IPS-18a (cell line): ENCODE measurements around the gene ANKRD31.
"Not testable (repeated sequence)": the region's sequence is repeated elsewhere in the genome, so short reads cannot be mapped to it uniquely, and the experiment has no call there.

Experiments
- H3K27ac ChIP-seq: one replicate; pipeline ENCODE4 v1.5.1; 2013; ENCODE audit warnings: low read length
- H3K27me3 ChIP-seq: one replicate; pipeline ENCODE4 v1.6.1; 2013; ENCODE audit warnings: mild to moderate bottlenecking, low read length; ENCODE audit not compliant: control insufficient read depth, insufficient read depth
- H3K36me3 ChIP-seq: one replicate; pipeline ENCODE4 v1.6.1; 2013; ENCODE audit warnings: low read depth, low read length; ENCODE audit not compliant: control insufficient read depth
- H3K4me1 ChIP-seq: one replicate; pipeline ENCODE4 v1.6.1; 2013; ENCODE audit warnings: low read depth, low read length; ENCODE audit not compliant: control insufficient read depth
- H3K4me3 ChIP-seq: one replicate; pipeline ENCODE4 v1.5.1; 2013; ENCODE audit warnings: low read length
- H3K9ac ChIP-seq: one replicate; pipeline ENCODE4 v1.6.1; 2013; ENCODE audit warnings: mild to moderate bottlenecking, low read length, moderate library complexity
- H3K9me3 ChIP-seq: one replicate; pipeline ENCODE4 v1.6.1; 2013; ENCODE audit warnings: low read depth, low read length; ENCODE audit not compliant: control insufficient read depth

The ANKRD31 gene

GRCh38 chr5:75236322-75237316 is at the start of gene ANKRD31:
ANKRD31 (minus strand) TSS chr5:75236878; CDS start chr5:75236686, 192 bp downstream.
- Histone ChIP-seq H3K9me3 (no peaks in the 10 kb centered on the region), H3K4me3 (peak within 1 kb of the TSS; percentile 71), H3K9ac (peak within 1 kb of the TSS; percentile 33), H3K27ac (no peak within 1 kb of the TSS), H3K27me3 (no peaks in the 10 kb centered on the region), H3K4me1 (peaks cover 18% of the 10 kb centered on the region), H3K36me3 (no peaks in the 10 kb centered on the region)

GRCh38 chr5:75286211-75286773 is 49.6 kb upstream of the ANKRD31 start:
- H3K27me3 ChIP-seq = no peaks in the 10 kb centered on the region
- H3K4me3 ChIP-seq = no peak overlapping the region
- no peak overlapping the region for H3K9ac ChIP-seq
- H3K9me3 ChIP-seq = no peaks in the 10 kb centered on the region
- H3K27ac ChIP-seq = no peak overlapping the region
- no peaks in the 10 kb centered on the region for H3K36me3 ChIP-seq
- H3K4me1 ChIP-seq = no peaks in the 10 kb centered on the region

- Histone ChIP-seq H3K27ac (no peak overlapping the region), H3K27me3 (no peaks in the 10 kb centered on the region), H3K36me3 (no peaks in the 10 kb centered on the region), H3K4me1 (no peaks in the 10 kb centered on the region), H3K9ac (no peak overlapping the region), H3K9me3 (no peaks in the 10 kb centered on the region), H3K4me3 (no peak overlapping the region)
Measured at GRCh38 chr5:75282581-75282980, 45.9 kb upstream of the ANKRD31 start.

- peaks cover under 1% of the 10 kb centered on the region for H3K4me1 ChIP-seq
- H3K36me3 ChIP-seq = no peaks in the 10 kb centered on the region
- H3K9ac ChIP-seq = no peak overlapping the region
- H3K27me3 ChIP-seq = no peaks in the 10 kb centered on the region
- no peak overlapping the region for H3K4me3 ChIP-seq
- no peak overlapping the region for H3K27ac ChIP-seq
- H3K9me3 ChIP-seq = no peaks in the 10 kb centered on the region
Measured at GRCh38 chr5:75281716-75282465, 45.2 kb upstream of the ANKRD31 start.

GRCh38 chr5:75279321-75279720 is 42.6 kb upstream of the ANKRD31 start:
- Histone ChIP-seq H3K36me3 (no peaks in the 10 kb centered on the region), H3K9me3 (no peaks in the 10 kb centered on the region), H3K9ac (no peak overlapping the region), H3K27ac (no peak overlapping the region), H3K4me3 (no peak overlapping the region), H3K4me1 (peaks cover 21% of the 10 kb centered on the region), H3K27me3 (no peaks in the 10 kb centered on the region)

- Histone ChIP-seq H3K9ac (no peak overlapping the region), H3K4me3 (no peak overlapping the region), H3K4me1 (peaks cover 21% of the 10 kb centered on the region), H3K36me3 (no peaks in the 10 kb centered on the region), H3K27me3 (no peaks in the 10 kb centered on the region), H3K9me3 (no peaks in the 10 kb centered on the region), H3K27ac (no peak overlapping the region)
Measured at GRCh38 chr5:75277463-75277862, 40.8 kb upstream of the ANKRD31 start.

- H3K9ac ChIP-seq = no peak overlapping the region
- no peak overlapping the region for H3K4me3 ChIP-seq
- no peaks in the 10 kb centered on the region for H3K36me3 ChIP-seq
- H3K27me3 ChIP-seq = no peaks in the 10 kb centered on the region
- H3K27ac ChIP-seq = no peak overlapping the region
- H3K4me1 ChIP-seq = peaks cover 21% of the 10 kb centered on the region
- H3K9me3 ChIP-seq = no peaks in the 10 kb centered on the region
Measured at GRCh38 chr5:75275756-75276155, 39.1 kb upstream of the ANKRD31 start.

- Histone ChIP-seq H3K36me3 (no peaks in the 10 kb centered on the region), H3K4me1 (peaks cover 21% of the 10 kb centered on the region), H3K27ac (no peak overlapping the region), H3K9ac (no peak overlapping the region), H3K27me3 (no peaks in the 10 kb centered on the region), H3K9me3 (no peaks in the 10 kb centered on the region), H3K4me3 (no peak overlapping the region)
Measured at GRCh38 chr5:75275147-75275546, 38.5 kb upstream of the ANKRD31 start.

GRCh38 chr5:75274486-75274885 is 37.8 kb upstream of the ANKRD31 start:
- no peaks in the 10 kb centered on the region for H3K36me3 ChIP-seq
- no peaks in the 10 kb centered on the region for H3K27me3 ChIP-seq
- H3K9me3 ChIP-seq = no peaks in the 10 kb centered on the region
- H3K4me3 ChIP-seq = no peak overlapping the region
- no peak overlapping the region for H3K9ac ChIP-seq
- peaks cover 21% of the 10 kb centered on the region for H3K4me1 ChIP-seq
- no peak overlapping the region for H3K27ac ChIP-seq

- not testable (repeated sequence) for H3K27ac ChIP-seq, H3K36me3 ChIP-seq, H3K27me3 ChIP-seq, H3K4me3 ChIP-seq, H3K4me1 ChIP-seq, H3K9me3 ChIP-seq, H3K9ac ChIP-seq
Measured at GRCh38 chr5:75270605-75271004, 33.9 kb upstream of the ANKRD31 start.

- H3K27ac ChIP-seq = no peak overlapping the region
- no peaks in the 10 kb centered on the region for H3K27me3 ChIP-seq
Measured at GRCh38 chr5:75265731-75266130, 29.1 kb upstream of the ANKRD31 start.

More at GRCh38 chr5:75265731-75266130, 29.1 kb upstream of the ANKRD31 start:
- peaks cover 4% of the 10 kb centered on the region for H3K9me3 ChIP-seq
- H3K4me3 ChIP-seq = no peak overlapping the region
- no peaks in the 10 kb centered on the region for H3K4me1 ChIP-seq
- H3K9ac ChIP-seq = no peak overlapping the region
- no peaks in the 10 kb centered on the region for H3K36me3 ChIP-seq
